ENCODE data around the gene CARD14. TPM values are rescaled to one million over a fixed set of nuclear protein-coding genes. Genes with fewer than 3 reads are reported as not detected.

CARD14 gene
- total RNA-seq, 1 experiment from 2014 or later = not detected

GRCh38 chr17:80124351-80124981, 45.4 kb upstream of the CARD14 start:
- H3K4me3 ChIP-seq (ENCODE audit: low read depth in 2 of 2, low read length in 2 of 2) = no peak overlapping the region
- TF ChIP-seq SIN3A (IDR thresholded peaks at IDR 0.05; ENCODE audit: borderline replicate concordance, insufficient read depth, low read depth, low read length) (no peak), CTCF (IDR thresholded peaks at IDR 0.05) (peak; percentile 34; the same call in 1 of the 2 replicates)
- H3K36me3 ChIP-seq (ENCODE audit: control insufficient read depth, insufficient read depth, low read length) = no peaks in the 10 kb centered on the region
- ChIA-PET POLR2A (interaction anchor here (0.5 kb wide), 1 partner anchor 868 kb away, joined by 3 read pairs; no protein-coding TSS in a partner anchor), CTCF (interaction anchor here (0.5 to 1.1 kb wide), 4 partner anchors 10 to 325 kb away, joined by 3 read pairs; partner anchors contain the start of gene GAA)
- BruUV-seq (replicated peaks) = no TSS peak
- H3K4me1 ChIP-seq (ENCODE audit: control insufficient read depth, insufficient read depth, low read length) = 0 out of 2 replicates have a peak, but pooled peaks cover 3% of the 10 kb centered on the region
- intact Hi-C loops (cut with micrococcal nuclease; ENCODE audit: unreplicated experiment) = no loop called here
- H3K27ac ChIP-seq (ENCODE audit: low read length) = no peak overlapping the region
- no peak for DNase-seq (ENCODE audit: low read depth, low spot score)
- no peaks in the 10 kb centered on the region for H3K27me3 ChIP-seq (ENCODE audit: control insufficient read depth, insufficient read depth, low read length)
- in situ Hi-C loops (cut with HindIII; ENCODE audit: low pct_unique_long_range_greater_than_20kb, low sequenced_read_pairs) = no loop called here
- peak; percentile 84 for ATAC-seq
- no peaks in the 10 kb centered on the region for H3K9me3 ChIP-seq (ENCODE audit: control insufficient read depth, insufficient read depth, low read depth, low read length)

- ATAC-seq = no peak
- no peaks in the 10 kb centered on the region for H3K9me3 ChIP-seq (ENCODE audit: control insufficient read depth, insufficient read depth, low read depth, low read length)
- no peak for TF ChIP-seq TCF7L2 (IDR thresholded peaks at IDR 0.05; ENCODE audit: low read depth, low read length)
- TF ChIP-seq REST (IDR thresholded peaks at IDR 0.05; ENCODE audit: insufficient read depth in 1 of 2, low read depth in 2 of 2, low read length in 1 of 2) = no peak
- no peak for TF ChIP-seq SIN3A (IDR thresholded peaks at IDR 0.05; ENCODE audit: borderline replicate concordance, insufficient read depth, low read depth, low read length)
- TF ChIP-seq POLR2AphosphoS5 (IDR thresholded peaks at IDR 0.05; ENCODE audit: low read depth, low read length) = no peak
- no peak for TF ChIP-seq CTCF (IDR thresholded peaks at IDR 0.05)
- intact Hi-C loops (cut with micrococcal nuclease; ENCODE audit: unreplicated experiment) (no loop called here), in situ Hi-C loops (cut with HindIII; ENCODE audit: low pct_unique_long_range_greater_than_20kb, low sequenced_read_pairs) (no loop called here)
- no peaks in the 10 kb centered on the region for H3K27me3 ChIP-seq (ENCODE audit: control insufficient read depth, insufficient read depth, low read length)
- H3K36me3 ChIP-seq (ENCODE audit: control insufficient read depth, insufficient read depth, low read length) = no peaks in the 10 kb centered on the region
- BruUV-seq (replicated peaks) = no TSS peak
- no peak overlapping the region for H3K27ac ChIP-seq (ENCODE audit: low read length)
- no peak overlapping the region for H3K4me3 ChIP-seq (ENCODE audit: low read depth in 2 of 2, low read length in 2 of 2)
- ChIA-PET CTCF (no interaction called here), POLR2A (no interaction called here)
- 0 out of 2 replicates have a peak, but pooled peaks cover 3% of the 10 kb centered on the region for H3K4me1 ChIP-seq (ENCODE audit: control insufficient read depth, insufficient read depth, low read length)
- no peak for DNase-seq (ENCODE audit: low read depth, low spot score)
Measured at GRCh38 chr17:80125656-80126448, 44.0 kb upstream of the CARD14 start.
